AG04449 (cell line): ENCODE results near the gene OGFOD3.
"Not testable (repeated sequence)": the region's sequence is repeated elsewhere in the genome, so short reads cannot be mapped to it uniquely, and the experiment has no call there.

Experiments used
- CTCF ChIA-PET: fragments of 350-600 bp; formaldehyde crosslinking; extraction: SDS; loops from one replicate; lab custom pipeline; 2021; ENCODE audit warnings: antibody characterized with exemption; lab: Yijun Ruan, JAX
- POLR2A ChIA-PET: fragments of 400-600, 350-600 bp; formaldehyde crosslinking; extraction: SDS; loops from one replicate; lab custom pipeline; 2020; ENCODE audit warnings: antibody characterized with exemption, inconsistent platforms; lab: Yijun Ruan, JAX
- DNase-seq: peaks from one replicate; pipeline ENCODE4 v3.0.0-alpha.2; 2010; ENCODE audit warnings: low read depth, low spot score
- H3K4me3 ChIP-seq: 2 replicates; pipeline ENCODE4 v1.5.1; 2011; ENCODE audit warnings: low read depth, mild to moderate bottlenecking, control low read depth, low read length
- CTCF ChIP-seq: IDR thresholded peaks from one replicate; pipeline ENCODE4 v1.5.1; 2011; ENCODE audit warnings: mild to moderate bottlenecking, moderate library complexity, low read length, control low read depth, inconsistent platforms; ENCODE audit not compliant: insufficient read depth; ENCODE audit errors: missing control alignments

Gene OGFOD3

GRCh38 chr17:82415336-82415735, 3.0 kb downstream of the OGFOD3 start:
- no peak overlapping the region for H3K4me3 ChIP-seq
- ChIA-PET CTCF (interaction anchor here (1.1 to 7.1 kb wide), 13 partner anchors 11 to 385 kb away, joined by 3 to 84 read pairs (median 5); partner anchors contain the start of gene TEX19), POLR2A (interaction anchor here (0.5 kb wide), 1 partner anchor 81 kb away, joined by 3 read pairs; no protein-coding TSS in a partner anchor)
- DNase-seq = no peak
- TF ChIP-seq CTCF = no peak

GRCh38 chr17:82414548-82415281, 3.7 kb downstream of the OGFOD3 start:
- TF ChIP-seq CTCF = peak; percentile 44

GRCh38 chr17:82412535-82413520, 5.6 kb downstream of the OGFOD3 start:
- CTCF ChIA-PET = interaction anchor here (1.1 to 7.1 kb wide), 8 partner anchors 10 to 113 kb away, joined by 3 to 84 read pairs (median 8); partner anchors contain the start of gene TEX19
- no peak for TF ChIP-seq CTCF
- POLR2A ChIA-PET = no interaction called here
- DNase-seq = no peak
- no peak overlapping the region for H3K4me3 ChIP-seq

More at GRCh38 chr17:82414548-82415281, 3.7 kb downstream of the OGFOD3 start:
- ChIA-PET POLR2A (interaction anchor here (0.5 kb wide), 1 partner anchor 80 kb away, joined by 3 read pairs; no protein-coding TSS in a partner anchor), CTCF (interaction anchor here (0.9 to 7.1 kb wide), 17 partner anchors 10 to 384 kb away, joined by 3 to 84 read pairs (median 4); partner anchors contain the start of genes CD7 and TEX19)
- H3K4me3 ChIP-seq = no peak overlapping the region
- no peak for DNase-seq

- POLR2A ChIA-PET, DNase-seq, H3K4me3 ChIP-seq: not testable (repeated sequence)
- CTCF ChIA-PET = interaction anchor here (0.7 to 6.6 kb wide), 2 partner anchors 10 to 61 kb away, joined by 3 to 84 read pairs; no protein-coding TSS in a partner anchor
These were observed 6.3 kb downstream of the OGFOD3 start for GRCh38 chr17:82412081-82412480.

- ChIA-PET CTCF (interaction anchor here (0.7 to 6.6 kb wide), 2 partner anchors 10 to 61 kb away, joined by 3 to 84 read pairs; no protein-coding TSS in a partner anchor), POLR2A (no interaction called here)
- no peak for TF ChIP-seq CTCF
- H3K4me3 ChIP-seq = no peak overlapping the region
- no peak for DNase-seq
These were observed 6.9 kb downstream of the OGFOD3 start for GRCh38 chr17:82411396-82412053.
